ENCODE measurements around the gene SYNE3. TPM values are rescaled to one million over a fixed set of nuclear protein-coding genes. Genes with fewer than 3 reads are reported as not detected.

SYNE3 gene
- total and polyA plus RNA-seq, 2 donors (not counting 1 experiment from before 2014, with no cell fraction given) = 17.8 to 76.1 TPM

GRCh38 chr14:95502381-95502950 lies 14.0 kb downstream of the SYNE3 start:
- peaks cover 51 to 94% of the 10 kb centered on the region in 2 donors for H3K4me1 ChIP-seq (ENCODE audit: control insufficient read depth in 2 of 2, insufficient read depth in 2 of 2, low read length in 2 of 2)
- peaks cover 2 to 54% of the 10 kb centered on the region in 2 experiments for H3K36me3 ChIP-seq (replicated peaks in 1 of 2; ENCODE audit: control extremely low read depth in 1 of 2, control insufficient read depth in 1 of 2, extremely low read depth in 1 of 2, insufficient read depth in 2 of 2, low read length in 1 of 2)
- DNase-seq (no peak), ATAC-seq (ENCODE audit: low read depth) (no peak)
- peaks cover 96% of the 10 kb centered on the region for H3K79me2 ChIP-seq (ENCODE audit: control insufficient read depth, insufficient read depth, low read length)
- H3K4me2 ChIP-seq (replicated peaks; ENCODE audit: low read depth, low read length, poor library complexity, severe bottlenecking) = peak overlapping the region; percentile 31
- H3K9me3 ChIP-seq (ENCODE audit: control extremely low read depth in 1 of 3, control insufficient read depth in 2 of 3, insufficient read depth in 1 of 3, low read length in 2 of 3) = no peaks in the 10 kb centered on the region
- intact Hi-C loops (cut with micrococcal nuclease) = no loop called here
- no peak for TF ChIP-seq EZH2 (IDR thresholded peaks at IDR 0.05; ENCODE audit: borderline replicate concordance, insufficient read depth, low read depth, low read length, poor library complexity, severe bottlenecking)
- TF ChIP-seq, protein P1, sequence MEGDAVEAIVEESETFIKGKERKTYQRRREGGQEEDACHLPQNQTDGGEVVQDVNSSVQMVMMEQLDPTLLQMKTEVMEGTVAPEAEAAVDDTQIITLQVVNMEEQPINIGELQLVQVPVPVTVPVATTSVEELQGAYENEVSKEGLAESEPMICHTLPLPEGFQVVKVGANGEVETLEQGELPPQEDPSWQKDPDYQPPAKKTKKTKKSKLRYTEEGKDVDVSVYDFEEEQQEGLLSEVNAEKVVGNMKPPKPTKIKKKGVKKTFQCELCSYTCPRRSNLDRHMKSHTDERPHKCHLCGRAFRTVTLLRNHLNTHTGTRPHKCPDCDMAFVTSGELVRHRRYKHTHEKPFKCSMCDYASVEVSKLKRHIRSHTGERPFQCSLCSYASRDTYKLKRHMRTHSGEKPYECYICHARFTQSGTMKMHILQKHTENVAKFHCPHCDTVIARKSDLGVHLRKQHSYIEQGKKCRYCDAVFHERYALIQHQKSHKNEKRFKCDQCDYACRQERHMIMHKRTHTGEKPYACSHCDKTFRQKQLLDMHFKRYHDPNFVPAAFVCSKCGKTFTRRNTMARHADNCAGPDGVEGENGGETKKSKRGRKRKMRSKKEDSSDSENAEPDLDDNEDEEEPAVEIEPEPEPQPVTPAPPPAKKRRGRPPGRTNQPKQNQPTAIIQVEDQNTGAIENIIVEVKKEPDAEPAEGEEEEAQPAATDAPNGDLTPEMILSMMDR (IDR thresholded peaks at IDR 0.05) = no peak
- peaks cover 88% of the 10 kb centered on the region for H3K4me1 Mint-ChIP-seq
- no peak overlapping the region for H3K4me3 ChIP-seq (ENCODE audit: control extremely low read depth in 1 of 5, extremely low read depth in 1 of 5, insufficient read depth in 1 of 5, low read depth in 2 of 5, low read length in 4 of 5)
- no peak overlapping the region for H3K9ac ChIP-seq (ENCODE audit: low read length)
- H3K27ac ChIP-seq (ENCODE audit: low read length in 2 of 2) = no peak overlapping the region
- no peaks in the 10 kb centered on the region for H3K27me3 ChIP-seq (replicated peaks in 1 of 4; ENCODE audit: control extremely low read depth in 1 of 4, control insufficient read depth in 3 of 4, insufficient read depth in 4 of 4, low read length in 3 of 4)
- H4K20me1 ChIP-seq (ENCODE audit: control insufficient read depth, insufficient read depth, low read length, poor library complexity, severe bottlenecking) = peaks cover 66% of the 10 kb centered on the region
- H3K9me3 Mint-ChIP-seq (ENCODE audit: insufficient read depth) = no peaks in the 10 kb centered on the region
- WGBS (ENCODE audit: insufficient coverage) = 91% methylated on average over 14 of the region's 14 CpGs
- H2AFZ ChIP-seq (ENCODE audit: insufficient read depth, low read depth, low read length, poor library complexity, severe bottlenecking) = no peak overlapping the region
- peak overlapping the region; percentile 60 for H3K4me3 Mint-ChIP-seq
- H3K27ac Mint-ChIP-seq = peak overlapping the region; percentile 61
- ChIA-PET CTCF (interaction anchor here (0.7 to 3.8 kb wide), 4 partner anchors 13 to 60 kb away, joined by 3 to 19 read pairs (median 3); no protein-coding TSS in a partner anchor), POLR2A (no interaction called here)
- no peaks in the 10 kb centered on the region for H3K27me3 Mint-ChIP-seq

GRCh38 chr14:95500772-95501401 lies 15.6 kb downstream of the SYNE3 start:
- Histone ChIP-seq H3K9ac (ENCODE audit: low read length) (no peak overlapping the region), H3K27ac (ENCODE audit: low read length in 2 of 2) (no peak overlapping the region), H2AFZ (ENCODE audit: insufficient read depth, low read depth, low read length, poor library complexity, severe bottlenecking) (no peak overlapping the region), H4K20me1 (ENCODE audit: control insufficient read depth, insufficient read depth, low read length, poor library complexity, severe bottlenecking) (peaks cover 50% of the 10 kb centered on the region), H3K9me3 (ENCODE audit: control extremely low read depth in 1 of 3, control insufficient read depth in 2 of 3, insufficient read depth in 1 of 3, low read length in 2 of 3) (no peaks in the 10 kb centered on the region), H3K4me1 (ENCODE audit: control insufficient read depth in 2 of 2, insufficient read depth in 2 of 2, low read length in 2 of 2) (peaks cover 57 to 94% of the 10 kb centered on the region in 2 donors), H3K36me3 (replicated peaks in 1 of 2; ENCODE audit: control extremely low read depth in 1 of 2, control insufficient read depth in 1 of 2, extremely low read depth in 1 of 2, insufficient read depth in 2 of 2, low read length in 1 of 2) (peaks cover 0 to 39% of the 10 kb centered on the region in 2 experiments), H3K4me3 (ENCODE audit: control extremely low read depth in 1 of 5, extremely low read depth in 1 of 5, insufficient read depth in 1 of 5, low read depth in 2 of 5, low read length in 4 of 5) (no peak overlapping the region), H3K79me2 (ENCODE audit: control insufficient read depth, insufficient read depth, low read length) (peaks cover 96% of the 10 kb centered on the region), H3K27me3 (replicated peaks in 1 of 4; ENCODE audit: control extremely low read depth in 1 of 4, control insufficient read depth in 3 of 4, insufficient read depth in 4 of 4, low read length in 3 of 4) (no peaks in the 10 kb centered on the region), H3K4me2 (replicated peaks; ENCODE audit: low read depth, low read length, poor library complexity, severe bottlenecking) (no peak overlapping the region)
- WGBS (ENCODE audit: insufficient coverage) = 72% methylated on average over 11 of the region's 14 CpGs
- no peak for ATAC-seq (ENCODE audit: low read depth)
- intact Hi-C loops (cut with micrococcal nuclease) = no loop called here
- Mint-ChIP-seq H3K27ac (peak overlapping the region; percentile 67), H3K27me3 (no peaks in the 10 kb centered on the region), H3K4me1 (peaks cover 89% of the 10 kb centered on the region), H3K4me3 (peak overlapping the region; percentile 52), H3K9me3 (ENCODE audit: insufficient read depth) (no peaks in the 10 kb centered on the region)
- no peak for TF ChIP-seq EZH2 (IDR thresholded peaks at IDR 0.05; ENCODE audit: borderline replicate concordance, insufficient read depth, low read depth, low read length, poor library complexity, severe bottlenecking)
- TF ChIP-seq, protein P1 (IDR thresholded peaks at IDR 0.05) = no peak
- DNase-seq = no peak
- CTCF ChIA-PET = interaction anchor here (1.1 kb wide), 1 partner anchor 26 kb away, joined by 6 read pairs; no protein-coding TSS in a partner anchor
- POLR2A ChIA-PET = no interaction called here

Data from B cell (primary cell).